Embryonic facial prominence (tissue), 1 donor: ENCODE measurements around the gene WDR48.
A peak's percentile ranks its signal among the peaks of the same experiment; 100 is the strongest.
"Not testable (repeated sequence)": the region's sequence is repeated elsewhere in the genome, so short reads cannot be mapped to it uniquely, and the experiment has no call there.

Experiments used
- DNase-seq: peaks from one replicate; pipeline ENCODE4 v3.0.0-alpha.2; 2016; ENCODE audit errors: extremely low spot score

The WDR48 gene

GRCh38 chr3:39051649-39052561, at the start of gene WDR48, which contains the start of gene SCN11A:
WDR48 (plus strand) TSS chr3:39052016; CDS start chr3:39052026, 10 bp downstream.
SCN11A (minus strand) TSS chr3:39051944; CDS start chr3:38950362, 101,582 bp downstream.
- DNase-seq, result peak; percentile 90

- DNase-seq, result no peak
Measured at GRCh38 chr3:39005295-39005694, 46.5 kb upstream of the WDR48 start.

- DNase-seq, result no peak
Measured at GRCh38 chr3:39011191-39011736, 40.6 kb upstream of the WDR48 start.

GRCh38 chr3:39013289-39013688, 38.5 kb upstream of the WDR48 start:
- no peak for DNase-seq

GRCh38 chr3:39013921-39014509, 37.8 kb upstream of the WDR48 start:
- no peak for DNase-seq

GRCh38 chr3:39015418-39015817, 36.4 kb upstream of the WDR48 start:
- no peak for DNase-seq

GRCh38 chr3:39019299-39019698, 32.5 kb upstream of the WDR48 start:
- DNase-seq, result no peak

GRCh38 chr3:39021029-39021428, 30.8 kb upstream of the WDR48 start:
- no peak for DNase-seq

- DNase-seq, result no peak
Measured at GRCh38 chr3:39021465-39022285, 30.1 kb upstream of the WDR48 start.

GRCh38 chr3:39022286-39022630, 29.6 kb upstream of the WDR48 start:
- DNase-seq, result no peak

GRCh38 chr3:39024497-39024896, 27.3 kb upstream of the WDR48 start:
- no peak for DNase-seq

GRCh38 chr3:39025222-39025970, 26.4 kb upstream of the WDR48 start:
- DNase-seq, result no peak

GRCh38 chr3:39028546-39028945, 23.3 kb upstream of the WDR48 start:
- DNase-seq, result no peak

- DNase-seq, result no peak
Measured at GRCh38 chr3:39029556-39029955, 22.3 kb upstream of the WDR48 start.

GRCh38 chr3:39038165-39038564, 13.7 kb upstream of the WDR48 start:
- DNase-seq, result no peak

GRCh38 chr3:39050029-39050428, 1.8 kb upstream of the WDR48 start:
- no peak for DNase-seq

GRCh38 chr3:39052583-39052982, 767 bp downstream of the WDR48 start:
- no peak for DNase-seq

- no peak for DNase-seq
Measured at GRCh38 chr3:39053696-39054095, 1.9 kb downstream of the WDR48 start.

- DNase-seq, result no peak
Measured at GRCh38 chr3:39056151-39056550, 4.3 kb downstream of the WDR48 start.

- not testable (repeated sequence) for DNase-seq
Measured at GRCh38 chr3:39061228-39061627, 9.4 kb downstream of the WDR48 start.

GRCh38 chr3:39062180-39062579, 10.4 kb downstream of the WDR48 start:
- DNase-seq, result no peak
